UCSD-AML1 (cell line): Measurements from ENCODE around the gene SSBP2.

Experiments used
- DNase-seq: peaks from one replicate; lab custom pipeline; 2025; ENCODE audit not compliant: unreplicated experiment; lab: John Stamatoyannopoulos, UW

Gene SSBP2

DNA sequence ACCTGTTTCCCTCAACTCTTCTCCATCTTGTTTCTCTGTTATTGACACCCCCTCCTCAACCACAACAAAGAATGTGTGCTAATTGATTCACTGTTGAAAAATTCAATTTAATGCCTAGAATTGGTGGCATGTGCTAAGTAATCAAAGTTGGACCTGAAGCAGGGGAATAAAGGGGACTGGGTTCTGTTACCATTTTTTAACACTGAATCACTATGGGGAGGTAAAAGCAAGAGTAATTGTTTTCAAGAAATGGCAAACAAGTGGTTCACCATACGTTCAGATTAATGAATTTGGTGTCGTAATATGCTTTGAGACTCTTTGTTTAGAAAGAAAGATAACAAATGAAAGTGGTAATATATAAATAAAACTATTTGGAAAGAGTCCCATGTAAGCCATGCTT is 17.0 kb upstream of the SSBP2 start:
- DNase-seq: no peak

DNA sequence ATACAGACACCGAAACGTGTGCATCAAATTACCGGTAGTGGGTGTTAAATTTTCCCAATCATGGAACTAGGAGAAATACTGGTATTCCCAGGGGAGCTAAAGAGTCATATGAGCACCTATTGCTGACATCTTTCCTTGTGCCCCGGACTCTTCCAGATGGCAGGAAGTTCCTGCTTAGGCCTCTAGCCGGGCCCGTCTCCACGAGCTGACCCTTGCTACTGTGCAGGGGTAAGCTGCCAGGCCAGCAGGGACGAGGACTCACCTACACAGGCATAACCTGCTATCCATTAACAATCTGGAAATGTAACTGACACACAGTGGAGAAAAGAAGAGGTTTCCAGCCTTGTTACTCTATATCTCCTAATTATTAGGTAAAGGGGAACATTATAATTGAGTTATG is 16.2 kb upstream of the SSBP2 start:
- no peak for DNase-seq

DNA sequence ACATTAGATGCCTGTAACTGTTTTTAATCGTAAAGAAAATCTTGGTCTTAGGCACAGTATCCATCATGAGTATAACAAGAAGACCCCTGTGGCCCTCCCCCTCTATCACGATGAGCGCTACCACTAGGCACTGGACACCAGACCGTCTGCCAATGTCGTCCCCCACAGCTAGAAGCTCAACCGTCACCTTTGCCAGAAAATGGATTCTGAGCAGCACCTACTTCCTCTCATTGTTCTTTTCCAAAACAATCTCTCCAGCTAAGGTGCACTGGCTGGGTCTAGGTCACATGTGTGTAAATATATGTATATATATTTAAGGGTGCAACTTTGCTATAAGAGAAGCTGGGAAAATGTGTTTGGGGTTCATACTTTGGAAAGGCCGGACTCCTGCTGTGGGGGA is 15.7 kb upstream of the SSBP2 start:
- DNase-seq: no peak

DNA sequence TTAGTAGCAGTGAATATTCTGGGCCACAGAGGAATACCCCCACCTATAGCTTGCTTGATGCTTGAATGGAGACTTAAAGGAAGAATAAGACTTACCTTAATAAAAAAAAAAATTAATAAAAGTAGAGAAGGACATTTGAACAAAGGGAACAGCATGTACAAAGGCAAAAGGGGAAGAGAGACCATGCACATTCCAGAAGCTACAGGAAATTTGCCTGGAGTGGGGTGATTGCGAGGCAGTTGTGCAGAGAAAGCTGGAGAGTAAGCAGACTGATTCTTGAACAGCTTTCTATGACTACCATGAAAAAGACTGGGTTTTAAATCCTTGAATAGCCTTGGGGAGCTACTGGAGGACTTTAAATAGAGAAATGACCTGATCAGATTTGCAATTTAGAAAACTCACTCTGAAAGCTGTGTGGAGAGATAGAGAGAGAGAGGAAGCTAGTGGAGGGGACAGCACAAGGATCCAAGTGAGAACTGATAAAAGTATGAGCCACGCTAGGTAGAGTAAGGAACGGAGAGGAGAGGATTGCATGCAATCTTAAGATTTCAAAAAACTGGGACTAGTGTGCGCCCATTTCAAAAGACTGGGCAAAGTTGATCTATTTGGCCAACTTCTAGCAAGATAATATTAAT is 12.5 kb upstream of the SSBP2 start:
- no peak for DNase-seq

DNA sequence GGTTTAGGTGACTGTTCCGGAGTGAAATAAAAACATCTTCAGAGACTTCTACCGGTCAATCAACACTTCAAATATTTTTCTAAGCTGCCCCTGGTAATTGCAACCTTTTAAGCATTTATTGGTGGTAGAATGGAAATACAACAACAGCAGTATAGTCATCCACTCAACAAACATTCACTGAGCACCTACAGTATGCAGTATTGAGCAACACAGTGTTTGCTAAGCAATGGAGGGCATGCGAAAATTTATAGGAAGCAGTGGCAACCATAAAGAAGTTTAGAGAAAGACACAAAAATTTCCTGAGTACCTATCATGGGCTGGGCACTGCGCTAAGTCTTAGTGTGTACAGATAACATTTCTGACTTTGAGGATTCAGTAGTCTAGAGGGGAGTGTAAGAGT is 12.0 kb upstream of the SSBP2 start:
- no peak for DNase-seq

DNA sequence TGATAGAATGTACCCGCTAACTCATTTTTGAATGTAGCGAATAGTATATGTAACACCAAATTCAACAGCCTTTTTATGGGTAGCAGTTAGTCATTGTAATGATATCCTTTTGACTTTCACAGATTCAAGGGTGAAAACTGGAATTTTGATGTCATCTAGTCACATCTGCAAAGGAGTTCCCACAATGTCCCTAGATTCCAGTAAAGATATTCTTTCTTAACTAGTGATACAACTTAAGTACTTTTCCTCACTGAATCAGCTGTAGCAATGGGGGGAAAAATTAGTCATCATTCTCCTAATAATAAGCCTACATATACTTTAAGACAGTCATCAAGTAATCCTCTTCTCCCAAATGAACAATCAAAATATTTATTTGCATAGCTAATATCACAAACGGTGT is 11.5 kb upstream of the SSBP2 start:
- no peak for DNase-seq

DNA sequence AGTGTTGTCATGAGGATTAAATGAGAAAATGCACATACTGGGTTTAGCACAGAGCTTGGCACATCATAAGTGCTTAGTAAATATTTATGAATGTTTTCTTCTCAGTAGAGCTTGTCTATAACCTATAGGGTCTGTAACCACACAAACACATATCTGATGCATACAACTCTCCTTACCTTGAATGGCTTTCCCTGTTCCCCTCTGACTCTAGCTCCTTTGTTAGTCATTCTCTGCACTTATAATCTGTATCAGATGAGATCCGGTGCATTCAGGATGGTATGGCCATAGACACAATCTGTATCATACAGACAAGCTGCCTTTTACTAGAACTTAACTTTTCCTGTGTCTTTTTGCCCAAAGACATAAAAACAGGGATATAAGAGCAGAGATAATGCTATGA is 11.1 kb upstream of the SSBP2 start:
- DNase-seq: no peak

DNA sequence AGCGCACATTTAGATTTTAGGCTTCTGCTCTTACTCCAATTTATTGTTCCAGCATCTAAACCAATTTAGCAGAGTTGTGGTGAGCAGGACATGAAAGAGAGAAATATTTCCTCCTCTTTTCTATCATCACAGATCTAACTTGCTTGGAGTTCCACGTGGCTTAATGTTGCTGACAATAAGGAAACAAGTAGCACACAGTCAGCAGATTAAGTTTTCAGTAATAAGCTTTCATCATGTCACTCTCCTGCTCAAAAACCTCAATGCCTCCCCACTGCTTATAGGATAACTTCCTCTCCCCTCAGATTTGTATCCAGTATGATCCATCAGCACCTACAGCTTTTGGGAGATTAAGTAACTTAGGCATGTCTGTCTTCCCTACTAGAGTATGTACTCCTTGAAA is 10.4 kb upstream of the SSBP2 start:
- DNase-seq: no peak

DNA sequence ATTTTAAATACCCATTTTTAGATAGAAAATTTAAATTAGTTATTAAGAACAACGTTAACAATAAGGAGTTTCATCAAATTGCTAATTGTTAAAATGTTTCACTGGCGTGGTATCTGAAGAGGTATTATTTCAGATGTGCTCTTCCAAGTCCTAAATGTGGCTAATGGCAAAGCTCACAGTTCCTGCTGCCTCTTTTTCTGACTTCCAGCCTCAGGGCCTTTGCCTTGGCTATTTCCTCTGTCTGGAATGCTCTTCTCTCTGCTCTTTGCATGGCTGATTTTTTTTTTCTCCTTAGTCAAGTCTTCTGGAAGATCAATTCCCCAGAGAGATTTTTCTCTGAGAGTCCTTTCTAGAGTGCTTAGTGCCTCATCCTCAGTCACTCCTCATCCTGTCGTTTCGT is 9.6 kb upstream of the SSBP2 start:
- DNase-seq: no peak

DNA sequence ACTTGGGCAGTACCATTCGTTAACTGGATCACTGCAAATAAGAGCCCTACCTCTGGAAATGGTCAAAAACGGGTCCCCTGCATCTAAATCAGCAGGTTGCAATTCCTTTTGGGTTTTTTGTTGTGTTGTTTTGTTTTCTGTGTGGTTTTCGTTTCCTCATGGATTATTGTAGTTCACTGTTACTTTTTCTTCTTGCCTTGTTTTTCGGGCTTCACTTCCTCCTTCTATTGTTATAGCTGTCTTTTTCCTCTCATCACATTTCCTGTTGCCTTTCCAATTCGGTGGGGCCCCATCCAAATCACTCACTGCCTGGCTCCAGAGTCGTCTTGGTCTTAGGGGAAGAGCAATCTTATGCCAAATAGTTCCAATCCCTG is 8.7 kb upstream of the SSBP2 start:
- DNase-seq: no peak

DNA sequence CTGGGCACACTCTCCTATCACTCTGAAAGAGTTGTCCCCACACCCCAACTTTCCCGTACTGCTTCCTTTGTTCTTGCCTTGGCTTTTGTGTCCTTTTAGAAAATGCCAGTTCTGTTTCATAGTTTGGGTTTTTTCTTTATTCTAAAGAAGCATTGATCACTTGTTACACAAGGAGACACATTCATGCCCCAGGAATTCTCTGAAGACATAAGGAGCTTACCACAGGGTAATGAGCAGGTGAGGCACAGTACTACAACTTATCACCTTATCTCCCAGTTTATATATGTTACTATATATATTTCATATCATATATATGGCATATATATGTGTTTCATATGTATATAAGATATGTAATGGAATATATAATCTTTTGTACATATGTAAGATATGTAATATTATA is 6.5 kb upstream of the SSBP2 start:
- no peak for DNase-seq

DNA sequence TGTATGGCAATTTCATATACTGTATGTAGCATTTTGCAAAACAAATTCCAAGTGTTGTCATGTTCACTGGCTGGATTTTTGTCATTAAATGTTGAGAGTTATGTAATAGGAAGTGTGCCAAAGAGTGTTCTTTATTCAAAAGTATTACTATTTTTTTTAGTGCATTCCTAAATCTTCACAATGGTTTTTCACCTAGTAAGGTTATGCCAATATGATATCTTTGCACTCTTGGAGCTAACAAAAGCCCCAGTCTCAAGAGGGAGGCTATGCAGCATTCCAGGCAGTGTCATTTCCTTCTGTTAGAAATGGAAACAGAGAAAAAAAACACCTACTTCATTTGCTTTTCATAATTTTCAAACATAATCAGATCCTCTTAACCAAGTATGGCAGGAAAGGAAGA is 5.1 kb upstream of the SSBP2 start:
- DNase-seq: no peak

DNA sequence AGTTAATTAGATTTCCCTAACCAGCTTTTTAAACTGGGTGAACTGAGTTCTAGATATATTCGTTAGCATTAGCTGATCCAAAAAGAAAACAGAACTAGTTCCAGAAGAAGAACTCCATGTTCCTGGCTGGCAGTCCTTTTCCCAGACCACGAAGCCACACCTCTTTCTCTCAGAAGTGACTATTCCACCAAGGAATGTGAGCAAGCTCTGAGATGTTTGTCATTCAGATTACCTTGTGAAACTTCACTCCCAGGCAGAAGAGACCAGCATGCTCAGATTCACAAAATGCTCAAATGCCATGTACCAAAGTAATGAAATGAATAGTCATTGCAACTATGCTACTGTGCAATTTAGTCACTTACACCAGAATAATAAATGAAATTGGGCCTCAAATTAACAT is 4.4 kb upstream of the SSBP2 start:
- no peak for DNase-seq

DNA sequence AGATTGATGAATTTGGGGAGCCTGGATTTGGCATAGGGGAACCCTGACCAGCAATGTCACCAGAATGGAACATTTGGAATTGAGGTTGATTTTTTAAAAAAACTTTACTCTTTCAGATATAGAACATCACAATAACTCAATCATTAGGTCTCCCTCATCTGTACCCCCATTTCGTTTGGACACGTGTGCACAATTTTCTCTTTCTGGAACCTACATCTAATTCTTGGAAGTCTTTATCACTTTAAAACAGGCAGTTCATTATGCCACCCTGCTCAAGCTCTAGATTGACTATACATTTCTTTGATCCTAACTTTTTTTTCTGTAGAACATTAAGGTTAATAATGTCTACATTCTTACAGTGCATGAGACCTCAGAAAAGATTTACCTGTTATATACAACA is 3.7 kb upstream of the SSBP2 start:
- DNase-seq: no peak

DNA sequence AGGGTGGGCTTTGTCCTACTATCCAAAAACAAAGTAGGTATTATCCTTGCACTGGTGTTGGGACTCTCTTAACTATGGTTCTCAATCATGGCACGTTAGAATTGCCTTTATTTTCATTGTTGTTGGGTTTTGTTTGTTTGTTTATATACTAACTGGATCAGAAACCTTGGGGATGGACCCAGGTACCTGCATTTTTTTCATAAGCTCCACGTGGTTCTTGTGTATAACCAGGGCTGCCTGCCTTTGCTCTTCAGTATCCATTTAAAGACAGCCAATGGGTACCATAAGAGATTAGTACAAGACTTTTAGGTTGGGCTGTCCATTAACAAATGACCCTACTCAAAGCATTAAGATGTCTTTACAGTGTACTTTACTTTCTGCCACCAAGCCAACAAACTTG is 2.5 kb upstream of the SSBP2 start:
- DNase-seq: no peak

DNA sequence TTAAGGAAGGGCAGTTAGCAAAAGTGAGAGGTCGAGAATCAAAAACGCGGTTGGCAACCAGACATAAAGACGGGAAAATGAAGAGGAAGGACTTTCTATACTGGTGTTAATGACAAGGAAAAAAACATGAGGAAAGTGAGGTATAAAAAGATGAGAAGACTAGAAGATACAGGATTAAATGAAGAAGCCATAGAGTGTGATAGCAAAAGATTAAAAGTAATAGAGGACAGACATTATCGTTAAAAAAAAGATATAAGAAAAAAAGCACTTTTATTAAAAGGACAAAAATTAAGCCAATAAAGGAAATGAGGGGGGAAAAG is 1.7 kb upstream of the SSBP2 start:
- DNase-seq: no peak

DNA sequence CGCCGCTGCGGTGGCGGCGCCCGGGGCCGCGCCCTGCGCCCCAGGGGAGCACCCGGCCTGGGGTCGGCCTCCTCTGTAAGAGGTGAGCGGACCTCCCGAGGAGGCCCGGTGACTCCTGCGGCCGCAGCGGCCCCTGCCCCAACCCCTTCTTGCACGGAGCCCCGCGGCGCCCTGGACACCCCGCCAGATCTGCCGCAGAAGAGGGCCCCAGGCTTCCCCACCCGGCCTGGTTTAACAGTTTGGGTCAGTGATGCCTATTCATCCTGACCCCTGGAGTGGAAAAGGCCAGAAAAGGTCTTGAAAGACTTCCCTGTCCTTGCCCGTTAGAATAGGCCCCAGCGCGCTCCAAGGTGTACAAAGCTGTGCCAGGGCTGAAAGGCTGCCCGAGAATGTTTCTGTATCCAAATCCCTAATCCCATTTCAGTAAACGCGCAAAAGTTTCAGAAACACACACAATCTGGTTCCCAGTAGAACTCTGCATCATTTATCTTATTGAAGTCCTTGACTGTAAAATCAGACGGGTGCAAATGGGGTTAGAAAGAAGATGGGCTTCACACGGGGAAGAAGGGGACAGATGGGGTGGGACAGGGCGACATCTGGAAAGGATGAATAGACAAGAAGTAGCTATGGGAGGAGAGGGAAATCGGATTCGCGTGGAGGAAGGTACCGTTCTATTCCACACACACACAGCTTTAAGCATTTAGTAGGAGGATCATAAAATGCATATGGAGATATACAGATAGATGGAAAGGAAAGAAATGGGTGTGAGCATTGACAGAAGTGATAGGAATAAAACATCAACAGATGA is 1.1 kb upstream of the SSBP2 start:
- DNase-seq: no peak

DNA sequence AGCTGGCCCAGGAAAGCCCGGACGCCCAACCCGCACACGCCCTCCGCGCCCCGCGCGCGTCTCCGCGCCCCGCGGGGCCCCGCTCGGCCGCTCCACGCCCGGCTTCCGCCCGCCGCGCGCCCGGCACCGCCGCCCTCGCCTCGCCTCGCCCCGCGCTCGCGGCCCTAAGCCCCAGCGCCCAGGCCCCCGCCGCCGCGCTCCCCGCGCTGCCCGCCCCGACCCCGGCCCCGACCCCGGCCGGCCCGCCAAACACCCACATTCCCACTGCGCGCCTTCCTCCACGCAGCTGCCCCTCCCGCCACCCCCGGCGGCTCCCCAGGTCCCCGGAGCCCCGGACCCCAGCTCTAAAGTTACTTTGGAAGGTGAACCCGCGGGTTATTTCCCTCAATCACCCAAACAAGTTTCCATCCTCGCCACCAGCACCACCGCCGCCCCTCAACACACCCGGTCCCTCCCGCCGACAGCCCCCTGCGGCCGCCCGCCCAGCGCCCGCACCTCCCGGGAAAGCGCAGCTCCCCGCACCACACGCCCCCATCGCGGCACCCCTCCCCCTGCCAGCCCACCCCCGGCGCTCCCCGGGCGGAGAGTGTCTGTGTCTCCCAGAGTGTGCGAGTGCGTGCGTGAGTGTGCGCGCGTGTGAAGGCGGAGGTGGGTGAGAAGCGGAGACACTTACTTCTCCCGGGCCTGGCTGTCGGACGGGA is 439 bp downstream of the SSBP2 start:
- peak; percentile 38 for DNase-seq

DNA sequence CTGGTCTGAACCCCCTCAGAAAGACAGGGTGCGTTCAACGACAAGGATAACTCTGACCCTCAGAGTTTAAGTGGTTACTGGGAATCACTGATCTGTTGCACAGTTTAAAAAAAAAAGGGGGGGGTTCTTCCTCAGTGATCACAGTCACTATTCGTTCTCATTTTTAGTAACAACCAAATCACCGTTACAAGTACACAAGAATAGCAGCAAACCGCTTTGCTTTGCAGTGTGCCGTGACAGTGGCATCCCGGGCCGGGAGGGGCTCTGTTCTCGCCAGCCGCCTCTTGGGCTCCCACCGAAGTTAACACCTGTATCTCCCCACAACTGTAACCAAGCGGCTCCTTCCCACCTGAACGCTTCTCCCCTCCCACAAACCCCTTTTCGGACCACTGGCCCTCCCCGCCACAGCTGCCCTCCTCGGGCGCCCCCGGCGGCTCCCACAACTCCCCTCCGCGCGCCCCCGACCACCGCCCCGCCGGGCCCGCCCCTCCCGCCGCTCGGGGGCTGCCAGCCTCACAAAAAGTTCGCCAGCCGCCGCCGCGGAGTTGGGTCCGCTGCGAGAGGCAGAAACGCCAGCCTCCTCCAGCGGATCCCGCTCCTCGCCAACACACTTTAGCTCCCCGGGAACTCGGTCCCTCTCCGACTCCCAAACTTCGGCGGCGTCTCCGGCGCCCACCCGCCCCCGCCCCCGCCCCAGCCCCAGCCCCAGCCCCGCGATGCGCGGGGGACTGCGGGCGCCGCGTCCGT is 1.2 kb downstream of the SSBP2 start:
- DNase-seq: peak; percentile 53

DNA sequence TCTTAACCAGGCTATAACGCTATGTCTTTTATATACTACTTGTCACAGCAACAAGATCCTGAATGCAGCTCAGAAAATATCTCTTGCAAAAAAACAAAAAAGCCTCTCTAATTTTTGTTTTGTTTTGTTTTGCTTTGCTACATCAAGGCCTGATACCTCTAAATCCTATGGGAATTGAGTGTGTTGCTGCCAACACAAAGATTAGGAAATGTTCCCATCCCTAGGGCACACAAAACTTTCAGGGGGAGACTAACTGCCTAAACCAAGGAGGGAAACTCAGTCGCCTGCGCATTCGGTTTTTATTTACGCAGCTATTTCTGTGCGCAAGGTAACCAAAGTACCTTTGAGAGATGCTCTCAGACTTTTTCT is 1.7 kb downstream of the SSBP2 start:
- DNase-seq: no peak

DNA sequence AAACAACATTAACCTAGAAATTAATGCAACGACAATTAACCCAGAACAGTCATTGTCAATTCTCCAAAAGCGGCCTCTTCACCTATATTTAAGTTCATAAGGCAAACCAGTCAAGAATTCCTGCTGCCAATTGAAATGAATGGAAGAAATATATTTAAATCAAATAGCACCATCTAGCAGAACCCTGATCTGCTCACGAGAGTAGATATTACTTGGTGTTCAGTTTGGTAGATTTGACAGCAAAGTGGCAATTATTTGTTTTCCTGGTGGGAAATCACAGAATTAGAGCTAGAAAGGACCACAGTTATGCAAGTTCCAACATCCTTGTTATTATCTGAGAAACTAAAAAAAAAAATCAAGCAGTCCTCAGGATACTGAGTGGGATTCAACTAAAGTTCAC is 2.3 kb downstream of the SSBP2 start:
- DNase-seq: no peak

DNA sequence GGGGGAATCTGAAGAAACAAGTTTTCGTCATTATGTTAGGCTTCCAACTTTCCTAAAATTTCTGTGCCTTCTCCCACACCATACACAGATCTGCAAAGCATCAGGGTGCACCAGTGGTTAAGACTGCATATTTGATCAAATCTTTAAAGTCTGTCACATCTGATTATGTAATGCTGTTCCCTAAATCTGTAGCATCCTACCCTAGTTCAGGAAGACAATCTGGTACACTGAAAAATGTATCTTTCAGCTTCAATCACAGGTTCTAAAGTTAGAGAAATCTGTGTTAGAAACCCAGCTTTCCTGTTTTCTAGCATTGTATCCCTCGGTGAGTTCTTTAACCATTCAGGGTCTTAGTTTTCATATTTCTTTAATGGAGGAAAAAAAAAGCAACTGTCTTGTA is 3.9 kb downstream of the SSBP2 start:
- DNase-seq: no peak
